Bronchial epithelial cell (primary cell): ENCODE data around the gene DTWD1. TPM values are rescaled to one million over a fixed set of nuclear protein-coding genes. Genes with fewer than 3 reads are reported as not detected.

ENCODE experiments used
- DNase-seq: peaks from one replicate; pipeline ENCODE4 v3.0.0-alpha.2; 2010; ENCODE audit warnings: low read depth
- FAIRE-seq: peaks from 2 replicates; lab custom pipeline; 2011; peaks lifted over from hg19 to GRCh38; lab: Jason Lieb, UNC
- H3K27me3 ChIP-seq: 2 replicates; pipeline ENCODE4 v1.5.1; 2011; ENCODE audit warnings: low read length; ENCODE audit not compliant: control insufficient read depth, insufficient read depth
- H3K36me3 ChIP-seq: 2 replicates; pipeline ENCODE4 v1.5.1; 2011; ENCODE audit warnings: low read length; ENCODE audit not compliant: control insufficient read depth, insufficient read depth
- H3K4me3 ChIP-seq: 2 replicates; pipeline ENCODE4 v1.5.1; 2011; ENCODE audit warnings: mild to moderate bottlenecking, low read depth, low read length, control low read depth
- total RNA-seq: library from RNA; depleted of rRNA; stranded (reverse); fragments of >200 nt; gene quantifications from 2 replicates; pipeline ENCODE4 v1.2.1, GENCODE V29; 2014
- TF ChIP-seq, protein P1 (sequence below): IDR thresholded peaks from 2 replicates; pipeline ENCODE4 v1.5.1; 2011; ENCODE audit warnings: mild to moderate bottlenecking, moderate library complexity, low read length, control low read depth, inconsistent platforms; ENCODE audit not compliant: insufficient read depth, severe bottlenecking

The DTWD1 gene
- total RNA-seq, 1 donor from 2014 or later: 7.9 TPM

DNA sequence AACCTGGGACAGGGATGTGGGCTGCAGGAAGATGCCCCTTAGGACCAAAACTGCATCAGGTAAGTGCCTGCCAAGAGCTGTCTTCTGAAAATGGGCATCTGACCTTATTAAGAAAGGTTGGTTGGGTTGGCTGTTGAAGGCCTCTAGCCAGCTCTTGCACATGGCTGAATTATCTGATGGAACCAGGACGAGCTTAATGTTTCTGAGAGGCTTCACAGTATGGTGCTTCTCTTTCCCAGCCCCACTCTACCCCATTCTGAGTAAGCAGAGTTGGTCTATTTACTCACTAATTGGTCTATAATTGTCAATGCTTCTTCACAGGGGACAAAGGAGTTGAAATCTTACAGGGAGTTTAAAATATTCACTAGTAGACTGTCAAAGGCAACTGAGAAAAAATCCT lies 48.4 kb downstream of the DTWD1 start:
- no peak for DNase-seq
- H3K27me3 ChIP-seq: no peaks in the 10 kb centered on the region
- H3K36me3 ChIP-seq: no peaks in the 10 kb centered on the region
- TF ChIP-seq, protein P1, sequence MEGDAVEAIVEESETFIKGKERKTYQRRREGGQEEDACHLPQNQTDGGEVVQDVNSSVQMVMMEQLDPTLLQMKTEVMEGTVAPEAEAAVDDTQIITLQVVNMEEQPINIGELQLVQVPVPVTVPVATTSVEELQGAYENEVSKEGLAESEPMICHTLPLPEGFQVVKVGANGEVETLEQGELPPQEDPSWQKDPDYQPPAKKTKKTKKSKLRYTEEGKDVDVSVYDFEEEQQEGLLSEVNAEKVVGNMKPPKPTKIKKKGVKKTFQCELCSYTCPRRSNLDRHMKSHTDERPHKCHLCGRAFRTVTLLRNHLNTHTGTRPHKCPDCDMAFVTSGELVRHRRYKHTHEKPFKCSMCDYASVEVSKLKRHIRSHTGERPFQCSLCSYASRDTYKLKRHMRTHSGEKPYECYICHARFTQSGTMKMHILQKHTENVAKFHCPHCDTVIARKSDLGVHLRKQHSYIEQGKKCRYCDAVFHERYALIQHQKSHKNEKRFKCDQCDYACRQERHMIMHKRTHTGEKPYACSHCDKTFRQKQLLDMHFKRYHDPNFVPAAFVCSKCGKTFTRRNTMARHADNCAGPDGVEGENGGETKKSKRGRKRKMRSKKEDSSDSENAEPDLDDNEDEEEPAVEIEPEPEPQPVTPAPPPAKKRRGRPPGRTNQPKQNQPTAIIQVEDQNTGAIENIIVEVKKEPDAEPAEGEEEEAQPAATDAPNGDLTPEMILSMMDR: no peak
- FAIRE-seq: no peak
- no peak overlapping the region for H3K4me3 ChIP-seq

DNA sequence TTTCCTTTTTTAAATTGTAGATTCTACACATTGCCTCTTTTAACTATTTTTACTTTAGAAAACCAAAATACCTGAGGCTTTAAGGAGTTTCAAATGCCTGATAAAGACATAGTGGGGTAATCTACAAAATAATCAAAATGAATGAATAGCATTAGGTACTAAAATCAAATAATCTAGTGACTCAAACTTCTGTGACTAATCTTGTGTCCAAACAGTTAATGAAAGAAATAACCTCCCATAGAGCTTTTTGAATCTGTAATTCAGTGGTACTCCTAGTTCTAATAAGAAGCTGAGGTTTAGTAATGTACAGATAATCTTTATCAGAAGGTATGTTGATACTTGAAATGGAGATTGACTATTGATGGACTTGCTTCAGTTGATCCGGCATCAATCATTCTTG lies 53.0 kb downstream of the DTWD1 start:
- H3K4me3 ChIP-seq: no peak overlapping the region
- TF ChIP-seq, protein P1: no peak
- FAIRE-seq: no peak
- no peaks in the 10 kb centered on the region for H3K27me3 ChIP-seq
- peak; percentile 67 for DNase-seq
- H3K36me3 ChIP-seq: no peaks in the 10 kb centered on the region

GRCh38 chr15:49674370-49674769 lies 53.5 kb downstream of the DTWD1 start:
- FAIRE-seq: no peak
- no peaks in the 10 kb centered on the region for H3K36me3 ChIP-seq

GRCh38 chr15:49675041-49675440 lies 54.2 kb downstream of the DTWD1 start:
- no peak for FAIRE-seq

More at GRCh38 chr15:49674370-49674769, 53.5 kb downstream of the DTWD1 start:
- Histone ChIP-seq H3K27me3 (no peaks in the 10 kb centered on the region), H3K4me3 (no peak overlapping the region)
- TF ChIP-seq, protein P1: no peak
- no peak for DNase-seq

GRCh38 chr15:49678655-49679054 lies 57.8 kb downstream of the DTWD1 start:
- TF ChIP-seq, protein P1: no peak
- FAIRE-seq: no peak
- Histone ChIP-seq H3K27me3 (no peaks in the 10 kb centered on the region), H3K4me3 (no peak overlapping the region), H3K36me3 (no peaks in the 10 kb centered on the region)
- no peak for DNase-seq

More at GRCh38 chr15:49675041-49675440, 54.2 kb downstream of the DTWD1 start:
- DNase-seq: peak; percentile 97
- Histone ChIP-seq H3K36me3 (no peaks in the 10 kb centered on the region), H3K4me3 (no peak overlapping the region), H3K27me3 (no peaks in the 10 kb centered on the region)
- TF ChIP-seq, protein P1: peak; percentile 29

GRCh38 chr15:49686599-49686998 lies 65.8 kb downstream of the DTWD1 start:
- DNase-seq: peak; percentile 40
- no peaks in the 10 kb centered on the region for H3K36me3 ChIP-seq
- H3K4me3 ChIP-seq: no peak overlapping the region
- FAIRE-seq: no peak
- no peaks in the 10 kb centered on the region for H3K27me3 ChIP-seq
- TF ChIP-seq, protein P1: no peak
